SH-SY5Y (cell line): ENCODE measurements around the gene UVRAG.

Experiments
- GATA2 ChIP-seq: IDR thresholded peaks from 2 replicates; pipeline ENCODE4 v1.6.1; 2011; ENCODE audit warnings: mild to moderate bottlenecking, low read depth, low read length
- GATA3 ChIP-seq: IDR thresholded peaks from 2 replicates; pipeline ENCODE4 v1.6.1; 2011; ENCODE audit warnings: low read depth, mild to moderate bottlenecking, low read length, moderate library complexity

DNA sequence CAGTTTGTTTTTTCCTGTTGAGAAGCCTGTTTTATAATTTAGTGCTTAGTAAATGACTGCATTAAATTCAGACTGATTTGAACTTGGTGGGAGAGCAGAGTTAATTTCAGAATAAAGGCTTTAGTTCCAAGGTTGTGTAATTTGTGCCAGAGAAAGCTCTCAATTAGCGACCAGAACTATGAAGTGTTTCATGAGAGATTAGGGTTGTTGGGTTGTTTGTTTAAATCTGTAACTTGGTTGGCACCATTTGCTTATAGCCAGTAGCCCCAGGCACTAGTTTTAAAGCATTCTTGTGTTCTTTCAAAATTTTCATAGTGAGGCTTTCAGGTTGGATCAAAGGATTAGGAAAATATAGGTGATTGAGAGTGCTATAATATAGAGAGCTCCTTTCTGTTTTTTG lies 25.5 kb downstream of the UVRAG start:
- no peak for TF ChIP-seq GATA2
- TF ChIP-seq GATA3 = no peak
